ENCODE results near the gene NOL4L. TPM values are rescaled to one million over a fixed set of nuclear protein-coding genes. Genes with fewer than 3 reads are reported as not detected.

NOL4L gene
- total RNA-seq, 1 experiment from 2014 or later: 40.9 TPM

- Histone ChIP-seq H3K36me3 (ENCODE audit: low read depth) (no peaks in the 10 kb centered on the region), H3F3A (ENCODE audit: insufficient read depth, low read depth) (no peaks in the 10 kb centered on the region), H3K27ac (no peak overlapping the region), H3K79me2 (ENCODE audit: low read depth) (no peaks in the 10 kb centered on the region), H3K4me2 (no peak overlapping the region), H3K27me3 (ENCODE audit: insufficient read depth, low read depth) (no peaks in the 10 kb centered on the region), H4K20me1 (ENCODE audit: insufficient read depth) (no peaks in the 10 kb centered on the region), H3K4me3 (no peak overlapping the region), H3K9me3 (ENCODE audit: insufficient read depth, low read depth) (no peaks in the 10 kb centered on the region), H2AFZ (no peak overlapping the region), H3K9me2 (ENCODE audit: insufficient read depth) (no peaks in the 10 kb centered on the region), H3K4me1 (replicated peaks; ENCODE audit: insufficient read depth) (no peaks in the 10 kb centered on the region)
- BruUV-seq (replicated peaks): no TSS peak
- no peak for DNase-seq
- intact Hi-C loops (cut with micrococcal nuclease; ENCODE audit: unreplicated experiment): no loop called here
- TF ChIP-seq EZH2 (IDR thresholded peaks at IDR 0.05; ENCODE audit: low read depth) (no peak), CTCF (conservative IDR thresholded peaks at IDR 0.05) (no peak)
- POLR2A ChIA-PET (ENCODE audit: unreplicated experiment): no interaction called here
- CTCF ChIA-PET: no interaction called here
Observed at GRCh38 chr20:32512047-32512385, 73.1 kb downstream of the NOL4L start.

DNA sequence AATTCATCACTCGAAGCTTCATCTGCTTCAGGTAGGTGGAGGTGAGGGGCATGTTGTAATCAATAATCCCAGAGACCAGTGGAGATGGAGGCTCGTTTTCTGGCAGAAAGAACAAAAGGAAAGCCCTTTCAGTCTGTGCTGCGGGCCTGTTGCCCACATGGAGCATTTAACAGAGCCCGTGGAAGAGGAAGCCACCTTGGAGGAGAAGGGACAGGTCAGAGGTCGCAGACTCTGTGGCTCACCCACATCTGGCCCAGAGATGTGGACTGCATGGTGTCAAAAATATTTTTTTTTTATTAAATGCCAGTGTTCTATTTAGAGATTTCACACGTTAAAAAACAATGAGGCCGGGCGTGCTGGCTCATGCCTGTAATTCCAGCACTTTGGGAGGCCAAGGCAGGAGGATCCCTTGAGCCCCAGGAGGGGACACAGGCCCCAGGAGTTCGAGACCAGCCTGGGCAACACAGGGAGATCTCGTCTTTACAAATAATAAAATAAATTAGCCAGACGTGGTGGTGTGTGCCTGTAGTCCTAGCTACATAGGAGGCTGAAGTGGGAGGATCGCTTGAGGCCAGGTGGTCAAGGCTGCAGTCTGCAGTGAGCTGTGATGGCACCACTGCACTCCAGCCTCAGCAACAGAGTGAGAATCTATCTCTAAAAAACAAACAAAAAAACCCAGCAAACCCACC lies 73.6 kb downstream of the NOL4L start:
- Histone ChIP-seq H3K9me2 (ENCODE audit: insufficient read depth) (no peaks in the 10 kb centered on the region), H3K79me2 (ENCODE audit: low read depth) (no peaks in the 10 kb centered on the region), H3K9me3 (ENCODE audit: insufficient read depth, low read depth) (no peaks in the 10 kb centered on the region), H3K27ac (no peak overlapping the region), H3K4me3 (no peak overlapping the region), H3K4me2 (no peak overlapping the region), H3K4me1 (replicated peaks; ENCODE audit: insufficient read depth) (no peaks in the 10 kb centered on the region), H3K36me3 (ENCODE audit: low read depth) (no peaks in the 10 kb centered on the region), H3F3A (ENCODE audit: insufficient read depth, low read depth) (no peaks in the 10 kb centered on the region), H4K20me1 (ENCODE audit: insufficient read depth) (no peaks in the 10 kb centered on the region), H3K27me3 (ENCODE audit: insufficient read depth, low read depth) (no peaks in the 10 kb centered on the region), H2AFZ (no peak overlapping the region)
- no peak for DNase-seq
- TF ChIP-seq EZH2 (IDR thresholded peaks at IDR 0.05; ENCODE audit: low read depth): no peak
- TF ChIP-seq CTCF (conservative IDR thresholded peaks at IDR 0.05): no peak
- intact Hi-C loops (cut with micrococcal nuclease; ENCODE audit: unreplicated experiment): no loop called here
- CTCF ChIA-PET: no interaction called here
- BruUV-seq (replicated peaks): no TSS peak
- POLR2A ChIA-PET (ENCODE audit: unreplicated experiment): no interaction called here

DNA sequence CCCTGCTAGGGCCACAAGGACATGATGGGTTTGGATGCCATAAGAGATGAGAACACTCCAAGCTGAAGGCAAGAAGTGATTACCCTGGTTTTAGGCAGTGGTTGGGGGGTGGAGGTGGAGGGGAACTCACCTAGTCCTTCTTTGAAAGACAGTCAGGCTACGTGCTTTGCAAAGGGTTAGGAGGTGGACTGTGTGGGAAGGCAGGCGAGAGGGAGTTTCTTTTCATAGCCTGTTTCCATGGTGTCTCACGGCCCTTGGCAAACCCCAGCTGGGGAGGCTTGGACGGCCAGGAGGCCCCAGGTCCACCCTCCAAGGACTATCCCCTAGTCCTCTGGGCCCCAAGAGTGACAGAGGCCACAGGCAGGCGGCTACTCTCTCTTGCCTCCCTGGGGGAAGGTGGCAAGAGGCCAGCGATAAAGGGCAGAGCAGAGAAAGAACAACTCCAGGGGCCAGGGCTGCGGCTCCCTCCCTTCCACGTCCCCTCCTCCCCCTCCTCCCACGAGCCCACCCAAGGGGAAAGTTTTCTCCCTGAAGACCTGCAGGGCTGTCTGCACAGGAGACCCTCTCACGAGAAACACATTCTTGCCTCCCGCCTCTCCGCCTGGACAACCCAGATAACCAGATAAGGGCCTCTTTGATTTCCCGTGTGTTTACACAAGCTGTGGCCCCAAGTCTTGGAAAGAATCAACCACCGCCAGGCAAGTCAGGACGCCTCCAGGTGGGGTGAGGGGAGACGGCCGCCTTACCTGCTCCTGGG lies 74.4 kb downstream of the NOL4L start:
- H3K9me3 ChIP-seq (ENCODE audit: insufficient read depth, low read depth): no peaks in the 10 kb centered on the region
- H3K4me3 ChIP-seq: no peak overlapping the region
- H3K27ac ChIP-seq: no peak overlapping the region
- H3K9me2 ChIP-seq (ENCODE audit: insufficient read depth): no peaks in the 10 kb centered on the region
- H2AFZ ChIP-seq: no peak overlapping the region
- no peaks in the 10 kb centered on the region for H3K36me3 ChIP-seq (ENCODE audit: low read depth)
- H3K4me1 ChIP-seq (replicated peaks; ENCODE audit: insufficient read depth): no peaks in the 10 kb centered on the region
- H3F3A ChIP-seq (ENCODE audit: insufficient read depth, low read depth): no peaks in the 10 kb centered on the region
- intact Hi-C loops (cut with micrococcal nuclease; ENCODE audit: unreplicated experiment): no loop called here
- CTCF ChIA-PET: no interaction called here
- H3K4me2 ChIP-seq: no peak overlapping the region
- no peak for DNase-seq
- BruUV-seq (replicated peaks): no TSS peak
- H3K79me2 ChIP-seq (ENCODE audit: low read depth): no peaks in the 10 kb centered on the region
- H4K20me1 ChIP-seq (ENCODE audit: insufficient read depth): no peaks in the 10 kb centered on the region
- TF ChIP-seq EZH2 (IDR thresholded peaks at IDR 0.05; ENCODE audit: low read depth): no peak
- TF ChIP-seq CTCF (conservative IDR thresholded peaks at IDR 0.05): no peak
- POLR2A ChIA-PET (ENCODE audit: unreplicated experiment): no interaction called here
- no peaks in the 10 kb centered on the region for H3K27me3 ChIP-seq (ENCODE audit: insufficient read depth, low read depth)
